GM12873 (cell line): Measurements from ENCODE around the gene C4orf33.

Experiments used
- CTCF ChIP-seq: IDR thresholded peaks from 2 replicates; pipeline ENCODE4 v1.5.1; 2012; ENCODE audit warnings: low read depth, mild to moderate bottlenecking, moderate library complexity, low read length, control low read depth; ENCODE audit not compliant: insufficient read depth; ENCODE audit errors: missing control alignments

The C4orf33 gene

DNA sequence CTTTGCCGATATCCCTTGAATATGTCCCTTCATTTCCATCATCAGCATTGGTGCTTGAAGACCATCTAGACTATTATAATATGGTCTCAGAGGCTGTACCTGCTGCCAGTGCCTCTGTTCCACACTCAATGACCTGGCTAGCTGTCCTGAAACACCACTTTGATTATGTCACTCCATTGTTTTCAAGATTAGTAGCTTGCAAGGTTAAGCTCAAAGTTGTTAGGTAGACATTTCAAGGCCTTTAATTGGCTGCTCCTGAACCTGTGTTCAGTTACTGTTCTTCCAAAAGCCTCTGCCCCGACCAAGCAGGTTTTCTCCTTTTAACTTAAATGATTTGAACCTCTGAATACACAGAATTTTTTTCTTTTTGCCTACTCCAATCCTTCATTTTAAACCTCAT lies 52.9 kb downstream of the C4orf33 start:
- TF ChIP-seq CTCF, result no peak

DNA sequence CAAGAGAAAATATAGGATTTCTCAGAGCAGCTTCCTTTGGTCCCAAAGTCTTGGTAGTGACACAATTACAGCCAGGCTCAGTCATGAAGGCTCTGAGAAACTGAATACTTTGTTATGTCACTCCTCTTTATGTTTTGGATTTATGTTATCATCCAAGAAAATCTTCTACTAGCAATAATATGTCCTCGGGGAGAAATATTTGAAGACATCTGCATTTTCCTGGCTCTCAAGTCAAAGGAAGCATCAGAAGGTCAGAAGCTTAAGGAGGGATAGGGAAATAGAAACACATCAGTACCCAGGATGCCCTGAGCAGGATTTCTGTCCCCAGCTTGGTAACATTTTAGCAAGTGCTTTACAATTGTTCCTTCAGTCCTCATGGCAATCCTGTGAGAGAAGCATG lies 54.0 kb downstream of the C4orf33 start:
- TF ChIP-seq CTCF, result no peak

DNA sequence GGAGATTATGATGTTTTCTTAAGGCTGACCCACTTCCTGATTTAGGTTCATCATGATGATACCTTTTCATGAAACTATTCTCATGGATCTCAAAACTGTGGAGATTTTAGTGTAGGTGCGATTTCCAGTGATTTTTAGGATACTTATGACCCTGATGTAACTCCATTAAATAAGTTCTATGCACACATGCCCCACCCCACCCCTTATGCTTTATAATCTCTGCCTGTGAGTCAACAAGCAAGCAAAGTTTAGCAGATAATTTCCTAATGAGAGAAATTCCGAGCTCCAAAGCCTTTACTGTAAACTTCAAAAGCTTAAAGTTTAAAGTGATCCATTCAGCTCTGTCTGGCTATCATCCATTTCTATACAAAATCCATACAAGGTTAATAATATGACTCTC lies 56.4 kb downstream of the C4orf33 start:
- no peak for TF ChIP-seq CTCF

DNA sequence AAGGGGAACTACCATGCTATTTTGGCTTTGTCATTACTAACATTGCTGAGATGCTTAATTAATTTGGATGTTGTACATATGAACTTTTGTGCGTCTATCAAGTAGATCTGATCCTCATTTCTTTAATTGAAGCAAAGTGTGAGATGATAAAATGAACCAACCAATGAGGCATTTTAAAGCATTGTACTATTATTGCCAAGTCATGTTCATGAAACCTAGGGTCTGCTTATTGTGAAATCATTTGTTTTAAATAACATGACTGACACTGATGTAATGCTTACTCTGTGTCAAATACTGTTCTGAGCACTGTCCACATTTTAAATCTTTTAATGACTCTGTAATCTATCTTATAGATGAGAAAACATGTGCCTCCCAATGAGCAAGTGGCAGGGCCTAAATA lies 57.7 kb downstream of the C4orf33 start:
- TF ChIP-seq CTCF, result no peak

- TF ChIP-seq CTCF, result no peak
Observed at GRCh38 chr4:129162450-129162849, 66.5 kb downstream of the C4orf33 start.

DNA sequence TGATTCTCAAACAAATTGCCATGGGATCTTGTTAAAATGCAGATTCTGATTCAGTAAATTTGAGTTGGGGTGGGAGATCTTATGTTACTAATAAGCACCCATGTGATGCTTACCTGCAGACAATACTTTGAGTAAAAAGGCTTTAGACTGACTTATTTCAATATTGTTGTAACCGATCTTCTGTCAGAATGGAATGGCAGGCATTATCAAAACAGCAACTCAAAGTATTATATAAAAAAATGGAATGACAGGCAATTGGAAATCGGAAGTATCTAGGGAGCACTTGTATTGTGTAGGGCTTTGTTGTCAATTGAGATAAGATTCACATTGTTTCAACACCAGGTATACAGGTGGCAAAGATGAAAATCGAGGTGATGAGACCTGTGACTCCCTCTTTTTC lies 67.5 kb downstream of the C4orf33 start:
- TF ChIP-seq CTCF, result no peak

DNA sequence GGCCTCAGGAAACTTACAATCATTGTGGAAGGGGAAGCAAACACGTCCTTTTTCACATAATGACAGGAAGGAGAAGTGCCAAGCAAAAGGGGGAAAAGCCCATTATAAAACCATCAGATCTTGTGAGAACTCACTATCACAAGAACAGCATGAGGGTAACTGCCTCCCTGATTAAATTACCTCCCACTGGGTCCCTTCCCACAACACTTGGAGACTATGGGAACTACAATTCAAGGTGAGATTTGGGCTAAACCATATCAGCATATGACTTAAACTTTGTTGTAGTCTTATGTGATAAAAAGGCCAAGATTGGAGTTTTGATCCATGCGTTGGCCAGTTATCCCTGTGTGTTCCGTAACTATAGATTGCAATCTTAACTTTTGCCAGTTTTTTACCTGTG lies 68.3 kb downstream of the C4orf33 start:
- TF ChIP-seq CTCF, result no peak
